Testis (tissue), 2 donors: ENCODE results near the gene TCEA2.

Experiments
- CTCF ChIP-seq, 3 experiments: fragments of 450-650 bp in 2 of 3; fragments of 200-600 bp in 1 of 3; sonication (generic) in 1 of 3; IDR thresholded peaks; one replicate each; pipeline ENCODE4 v1.5.1; 2016 to 2019; ENCODE audit warnings: antibody characterized with exemption in 3 of 3, mild to moderate bottlenecking in 2 of 3, moderate library complexity in 1 of 3
- POLR2A ChIP-seq: fragments of 450-650 bp; IDR thresholded peaks from one replicate; pipeline ENCODE4 v1.6.1; 2017; ENCODE audit warnings: antibody characterized with exemption, mild to moderate bottlenecking, moderate library complexity

GRCh38 chr20:64080013-64080812 lies 17.2 kb downstream of the TCEA2 start, which contains the start of gene OPRL1:
- TF ChIP-seq POLR2A: no peak
- no peak for TF ChIP-seq CTCF (IDR thresholded peaks at IDR 0.05)
